ENCODE measurements around the gene GK2.

The GK2 gene

DNA sequence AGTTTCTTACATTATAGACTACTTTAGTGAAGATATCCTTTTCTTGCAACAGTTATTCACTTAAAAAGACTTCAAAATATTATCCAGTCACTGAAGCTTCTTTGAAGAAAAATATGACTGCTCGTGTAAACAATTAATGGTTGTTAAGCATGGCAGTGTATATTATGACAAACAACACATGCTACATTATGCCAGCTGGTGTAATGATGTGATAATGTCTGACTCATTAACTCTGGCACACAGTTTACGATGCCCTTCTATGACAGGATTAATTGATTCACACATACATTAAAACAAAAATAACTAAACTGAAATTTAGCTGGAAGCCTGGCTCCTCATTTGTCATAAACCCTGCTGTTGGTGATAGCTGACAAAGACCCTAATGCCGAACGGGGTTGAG, 22.4 kb downstream of the GK2 start:
- DNase-seq (ENCODE audit: low read depth) = no peak

DNA sequence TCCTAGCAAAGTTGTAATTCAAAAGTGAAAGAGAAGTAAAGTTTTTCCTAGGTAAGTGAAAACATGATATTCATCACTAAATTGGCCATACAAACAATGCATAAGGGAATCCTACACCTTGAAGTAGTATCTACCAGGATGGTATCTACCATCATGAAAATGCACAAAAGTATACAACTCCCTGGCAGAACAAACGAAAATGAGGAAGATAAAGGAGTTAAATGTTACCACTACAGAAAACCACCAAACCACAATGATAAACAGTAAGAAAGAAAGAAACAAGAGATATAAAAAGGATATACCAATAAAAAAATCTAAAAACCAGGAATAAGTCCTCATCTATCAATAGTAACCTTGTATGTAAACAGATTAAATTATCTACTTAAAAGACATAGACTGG, 26.9 kb downstream of the GK2 start:
- DNase-seq (ENCODE audit: low read depth) = no peak

GRCh38 chr4:79370026-79370425, 38.0 kb downstream of the GK2 start:
- no peak for DNase-seq (ENCODE audit: low read depth)

DNA sequence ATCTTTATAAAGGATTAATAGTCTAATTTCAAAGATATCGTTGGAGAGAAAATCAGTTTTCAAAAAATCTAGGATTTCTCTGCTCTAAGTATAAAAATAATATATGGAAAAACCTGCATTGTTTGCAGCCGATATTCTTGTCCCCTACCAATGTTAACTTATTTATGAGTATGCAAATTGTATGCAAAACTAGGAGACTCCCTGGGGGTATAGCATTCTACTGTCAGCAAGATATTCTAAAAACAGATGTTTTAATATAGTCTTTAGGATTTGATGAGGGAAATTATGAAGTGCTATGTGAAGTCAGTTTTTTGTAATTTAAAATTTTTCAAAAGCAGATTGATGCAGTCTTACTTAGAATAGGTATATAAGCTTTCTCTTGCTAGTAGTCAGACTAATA, 40.9 kb downstream of the GK2 start:
- no peak for DNase-seq (ENCODE audit: low read depth)

GRCh38 chr4:79366422-79366821, 41.6 kb downstream of the GK2 start:
- no peak for DNase-seq (ENCODE audit: low read depth)

- DNase-seq (ENCODE audit: low read depth) = no peak
Observed at GRCh38 chr4:79364061-79364460, 44.0 kb downstream of the GK2 start.

GRCh38 chr4:79362626-79363025, 45.4 kb downstream of the GK2 start:
- DNase-seq (ENCODE audit: low read depth) = no peak

DNA sequence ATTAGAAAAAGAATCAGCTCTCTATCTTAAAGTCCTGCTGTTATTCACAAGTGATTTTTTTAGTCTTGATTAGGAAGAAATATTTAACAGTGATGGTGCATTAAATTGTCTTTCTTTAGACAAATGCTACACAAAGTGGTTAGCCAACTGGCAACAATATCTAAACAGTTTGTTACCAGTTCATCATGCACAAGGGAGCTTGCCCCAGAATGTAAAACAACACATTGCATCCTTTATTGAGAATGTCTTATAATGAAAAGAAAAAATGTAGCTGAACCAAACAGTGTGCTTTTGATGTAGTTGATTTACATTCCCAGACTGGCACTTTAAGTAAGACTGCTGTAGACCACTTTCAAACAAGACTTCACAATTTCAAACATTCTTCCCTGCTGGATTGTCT, 48.0 kb downstream of the GK2 start:
- DNase-seq (ENCODE audit: low read depth) = no peak

GRCh38 chr4:79358438-79358837, 49.6 kb downstream of the GK2 start:
- no peak for DNase-seq (ENCODE audit: low read depth)

DNA sequence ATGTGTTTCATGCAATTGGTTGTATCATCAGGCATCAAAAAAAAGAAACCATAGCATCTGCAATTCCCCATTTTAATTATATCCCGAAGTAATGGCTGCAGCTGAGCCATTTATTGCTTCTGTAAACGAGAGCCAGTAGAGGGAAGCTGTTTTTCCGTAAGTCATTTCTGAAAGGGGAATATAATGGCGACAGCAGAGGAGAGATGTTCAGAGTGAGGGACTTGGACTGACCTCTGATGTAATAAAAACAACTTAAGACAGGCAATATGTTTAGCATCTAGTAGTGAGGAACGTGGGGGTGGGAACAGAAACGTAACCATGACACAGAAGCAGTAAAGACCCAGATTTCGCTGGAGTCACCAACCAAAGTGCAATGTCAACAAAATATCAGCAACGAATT, 50.7 kb downstream of the GK2 start:
- no peak for DNase-seq (ENCODE audit: low read depth)
